ENCODE measurements around the gene RERE. TPM values are rescaled to one million over a fixed set of nuclear protein-coding genes. Genes with fewer than 3 reads are reported as not detected.
A peak's percentile ranks its signal among the peaks of the same experiment; 100 is the strongest.

RERE gene
- total and polyA plus RNA-seq, 12 donors = 33.4 to 146 (median 72.7) TPM

DNA sequence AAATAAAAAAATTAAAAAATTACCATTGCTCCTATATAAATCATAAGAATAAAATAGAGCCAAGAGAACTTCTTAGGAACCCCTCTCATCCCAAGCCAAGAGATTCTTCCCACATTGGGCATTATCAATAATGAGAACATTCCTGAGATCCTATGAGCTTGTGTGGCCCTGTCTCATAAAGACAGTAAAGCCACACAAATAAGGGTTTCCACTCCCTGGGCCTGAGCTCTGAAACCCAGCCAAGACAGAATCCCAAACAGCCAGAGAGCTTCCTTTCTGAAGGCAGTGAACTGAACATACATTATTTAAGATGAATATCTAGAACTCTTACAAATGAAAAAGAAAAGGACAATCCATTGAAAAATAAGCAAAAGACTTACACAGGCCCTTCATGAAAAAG lies 431.2 kb downstream of the RERE start:
- DNase-seq = no peak
- no peak for TF ChIP-seq POLR2A (IDR thresholded peaks at IDR 0.05)
- TF ChIP-seq, protein P1, sequence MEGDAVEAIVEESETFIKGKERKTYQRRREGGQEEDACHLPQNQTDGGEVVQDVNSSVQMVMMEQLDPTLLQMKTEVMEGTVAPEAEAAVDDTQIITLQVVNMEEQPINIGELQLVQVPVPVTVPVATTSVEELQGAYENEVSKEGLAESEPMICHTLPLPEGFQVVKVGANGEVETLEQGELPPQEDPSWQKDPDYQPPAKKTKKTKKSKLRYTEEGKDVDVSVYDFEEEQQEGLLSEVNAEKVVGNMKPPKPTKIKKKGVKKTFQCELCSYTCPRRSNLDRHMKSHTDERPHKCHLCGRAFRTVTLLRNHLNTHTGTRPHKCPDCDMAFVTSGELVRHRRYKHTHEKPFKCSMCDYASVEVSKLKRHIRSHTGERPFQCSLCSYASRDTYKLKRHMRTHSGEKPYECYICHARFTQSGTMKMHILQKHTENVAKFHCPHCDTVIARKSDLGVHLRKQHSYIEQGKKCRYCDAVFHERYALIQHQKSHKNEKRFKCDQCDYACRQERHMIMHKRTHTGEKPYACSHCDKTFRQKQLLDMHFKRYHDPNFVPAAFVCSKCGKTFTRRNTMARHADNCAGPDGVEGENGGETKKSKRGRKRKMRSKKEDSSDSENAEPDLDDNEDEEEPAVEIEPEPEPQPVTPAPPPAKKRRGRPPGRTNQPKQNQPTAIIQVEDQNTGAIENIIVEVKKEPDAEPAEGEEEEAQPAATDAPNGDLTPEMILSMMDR (IDR thresholded peaks at IDR 0.05) = no peak
- Histone ChIP-seq H3K4me3 (no peak overlapping the region), H3K4me1 (replicated peaks in 1 of 2) (peaks cover 37 to 62% of the 10 kb centered on the region in 2 donors), H3K27me3 (no peaks in the 10 kb centered on the region), H3K36me3 (replicated peaks in 1 of 2) (peaks cover 0 to 14% of the 10 kb centered on the region in 2 donors), H3K27ac (no peak overlapping the region), H3K9me3 (replicated peaks in 1 of 3) (no peaks in the 10 kb centered on the region)
- intact Hi-C loops (cut with DNase I) = no loop called here

DNA sequence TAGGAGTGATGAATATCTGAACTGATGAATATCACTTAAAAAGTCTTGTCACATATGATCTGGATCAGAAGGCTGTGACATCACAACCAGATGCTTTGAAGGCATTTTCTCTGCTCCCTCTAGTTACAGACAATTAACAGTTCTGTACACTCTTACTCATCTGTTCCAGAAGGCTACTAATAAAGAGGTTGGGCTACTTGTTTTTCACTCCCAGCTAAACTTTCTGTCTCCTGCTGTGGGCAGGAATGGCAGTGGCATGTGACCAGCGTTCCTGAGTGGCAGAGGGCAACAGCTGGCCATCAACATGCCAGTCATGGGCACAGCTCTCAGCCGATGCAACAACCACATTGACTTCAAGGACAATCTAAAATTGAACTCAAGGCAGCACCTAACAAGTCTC lies 432.9 kb downstream of the RERE start:
- TF ChIP-seq, protein P1 (IDR thresholded peaks at IDR 0.05) = no peak
- TF ChIP-seq POLR2A (IDR thresholded peaks at IDR 0.05) = no peak
- Histone ChIP-seq H3K4me3 (no peak overlapping the region), H3K27ac (peak overlapping the region in 2 of 5 donors; percentile 53 to 64), H3K9me3 (replicated peaks in 1 of 3) (no peaks in the 10 kb centered on the region), H3K27me3 (no peaks in the 10 kb centered on the region), H3K4me1 (replicated peaks in 1 of 2) (peaks cover 37 to 79% of the 10 kb centered on the region in 2 donors), H3K36me3 (replicated peaks in 1 of 2) (peaks cover 0 to 17% of the 10 kb centered on the region in 2 donors)
- peak in 1 of 7 donors; percentile 68 for DNase-seq
- intact Hi-C loops (cut with DNase I) = no loop called here
- WGBS, 4 donors = 33 to 50% (median 34%) methylated on average over 2 of the region's 2 CpGs

DNA sequence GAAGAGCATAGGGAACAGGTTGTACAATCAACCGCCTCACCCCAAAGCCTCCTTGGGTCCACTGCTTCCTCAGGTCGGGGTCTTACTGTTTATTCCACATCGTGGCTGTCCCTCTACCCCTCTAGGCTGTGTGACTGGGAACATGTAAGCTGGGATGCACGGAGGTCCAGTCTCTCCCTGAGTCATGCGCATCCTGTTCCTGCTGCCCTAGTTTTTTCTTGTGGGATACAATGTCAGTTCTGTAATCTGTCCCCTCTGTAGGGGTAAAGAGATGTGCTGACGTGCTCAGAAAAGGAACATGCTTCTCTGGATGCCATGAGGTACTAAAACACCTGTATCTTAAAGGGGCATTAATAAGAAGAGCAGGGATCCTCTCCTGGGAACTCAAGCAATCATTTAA lies 433.4 kb downstream of the RERE start:
- H3K4me1 ChIP-seq (replicated peaks in 1 of 2) = peaks cover 39 to 84% of the 10 kb centered on the region in 2 donors
- no peak for DNase-seq
- whole genome bisulfite sequencing, 4 donors = 63 to 67% (median 65%) methylated on average over 6 of the region's 6 CpGs
- intact Hi-C loops (cut with DNase I) = no loop called here
- peaks cover 0 to 12% of the 10 kb centered on the region in 2 donors for H3K36me3 ChIP-seq (replicated peaks in 1 of 2)
- peak overlapping the region in 2 of 5 donors; percentile 53 to 64 for H3K27ac ChIP-seq
- no peak overlapping the region for H3K4me3 ChIP-seq
- no peaks in the 10 kb centered on the region for H3K27me3 ChIP-seq
- TF ChIP-seq POLR2A (IDR thresholded peaks at IDR 0.05) = no peak
- TF ChIP-seq, protein P1 (IDR thresholded peaks at IDR 0.05) = no peak
- H3K9me3 ChIP-seq (replicated peaks in 1 of 3) = no peaks in the 10 kb centered on the region

DNA sequence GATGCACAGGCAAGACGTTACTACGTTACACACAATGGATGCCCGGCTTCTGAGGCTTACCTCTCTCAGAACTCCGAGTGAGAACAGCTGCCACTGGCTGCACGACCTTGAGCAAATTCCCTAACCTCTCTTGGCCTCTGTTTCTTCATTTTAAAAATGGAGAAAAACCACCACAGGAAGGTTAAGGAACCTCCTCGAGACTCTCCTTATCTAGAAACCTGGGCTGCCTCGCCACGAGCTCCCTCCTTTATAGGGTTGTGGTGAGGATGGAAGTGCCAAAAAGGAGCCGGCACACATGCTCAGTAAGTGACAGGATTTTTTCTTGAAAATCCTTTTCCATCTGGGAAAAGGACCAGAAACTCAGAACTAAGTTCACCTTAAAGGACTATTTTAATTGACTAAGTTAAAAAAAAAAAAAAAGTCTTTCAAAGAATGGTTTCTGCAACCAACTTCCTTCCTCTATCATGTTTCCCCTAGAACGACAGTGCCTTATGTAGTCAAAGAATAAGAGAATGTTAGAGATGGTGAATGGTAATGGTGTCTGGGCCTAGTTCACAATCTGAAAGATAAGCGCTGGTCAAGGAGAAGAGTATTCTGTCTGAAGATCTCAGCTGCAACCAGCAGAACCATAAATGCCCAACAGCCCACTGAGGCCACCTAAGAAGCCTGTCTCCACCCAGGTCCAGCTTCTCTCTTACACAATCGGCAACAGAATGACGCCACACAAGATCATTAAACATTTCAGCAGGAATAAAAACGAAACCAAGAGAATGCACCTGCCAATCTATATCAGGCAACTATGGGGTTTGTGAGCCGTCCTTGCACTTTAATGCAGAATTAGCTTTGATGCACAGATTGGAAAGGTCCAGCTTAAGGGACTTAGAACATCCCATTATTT lies 434.6 kb downstream of the RERE start:
- H3K4me1 ChIP-seq (replicated peaks in 1 of 2) = peaks cover 46 to 94% of the 10 kb centered on the region in 2 donors
- intact Hi-C loops (cut with DNase I) = no loop called here
- peak overlapping the region in 2 of 5 donors; percentile 42 to 48 for H3K27ac ChIP-seq
- no peaks in the 10 kb centered on the region for H3K27me3 ChIP-seq
- H3K4me3 ChIP-seq = no peak overlapping the region
- DNase-seq = no peak
- 60 to 67% (median 61%) methylated on average over 15 of the region's 15 CpGs for WGBS, 4 donors
- TF ChIP-seq POLR2A (IDR thresholded peaks at IDR 0.05) = no peak
- TF ChIP-seq, protein P1 (IDR thresholded peaks at IDR 0.05) = no peak
- H3K9me3 ChIP-seq (replicated peaks in 1 of 3) = no peaks in the 10 kb centered on the region
- H3K36me3 ChIP-seq (replicated peaks in 1 of 2) = peaks cover 0 to 11% of the 10 kb centered on the region in 2 donors

Data from adrenal gland (tissue), 12 donors.